Lower leg skin (tissue), 4 donors: Measurements from ENCODE around the gene FBXO7. TPM values are rescaled to one million over a fixed set of nuclear protein-coding genes. Genes with fewer than 3 reads are reported as not detected.
A peak's percentile ranks its signal among the peaks of the same experiment; 100 is the strongest.

Source experiments
- DNase-seq, 2 donors: peaks; one replicate each; pipeline ENCODE4 v3.0.0-alpha.2; 2019; ENCODE audit warnings: low spot score in 2 of 2
- H3K4me3 ChIP-seq: fragments of 200-600 bp; sonication (generic); 2 replicates; pipeline ENCODE4 v1.5.1; 2017; ENCODE audit warnings: mild to moderate bottlenecking, low read depth; ENCODE audit not compliant: poor library complexity, severe bottlenecking
- POLR2A ChIP-seq, 2 donors: fragments of 450-650 bp; IDR thresholded peaks; one replicate each; pipeline ENCODE4 v1.6.1; 2016 to 2017; ENCODE audit warnings: antibody characterized with exemption in 2 of 2, mild to moderate bottlenecking in 1 of 2, moderate library complexity in 1 of 2
- WGBS, 2 donors: methylation state at CpG; one replicate each; pipeline ENCODE4 v1.1.5; 2018; 5-methylcytosine and 5-hydroxymethylcytosine counted together
- intact Hi-C: fragments of 100-400 bp; cut with DNase I; formaldehyde crosslinking; loops from one replicate; pipeline ENCODE4 v1.15.0; 2023; ENCODE audit warnings: low total_unique reads
- total RNA-seq, 4 donors: library from RNA; depleted of rRNA; stranded (reverse); fragments of >200 nt; gene quantifications; one replicate each; pipeline ENCODE4 v1.1.0, GENCODE V29; 2016
- TF ChIP-seq, protein P1 (sequence below), 3 donors: fragments of 450-650 bp; IDR thresholded peaks; one replicate each; pipeline ENCODE4 v1.5.1; 2016; ENCODE audit warnings: antibody characterized with exemption in 3 of 3, mild to moderate bottlenecking in 3 of 3, moderate library complexity in 2 of 3

Gene FBXO7
- total RNA-seq, 4 donors from 2014 or later, result 61.6 to 89.4 (median 80.6) TPM

- intact Hi-C loops, result loop anchor here (5.0 kb wide), 1 partner anchor 474 kb away; no protein-coding TSS in a partner anchor
- no peak for DNase-seq
- 87 to 90% methylated on average over 9 of the region's 9 CpGs for WGBS, 2 donors
- no peak for TF ChIP-seq POLR2A (IDR thresholded peaks at IDR 0.05)
- TF ChIP-seq, protein P1, sequence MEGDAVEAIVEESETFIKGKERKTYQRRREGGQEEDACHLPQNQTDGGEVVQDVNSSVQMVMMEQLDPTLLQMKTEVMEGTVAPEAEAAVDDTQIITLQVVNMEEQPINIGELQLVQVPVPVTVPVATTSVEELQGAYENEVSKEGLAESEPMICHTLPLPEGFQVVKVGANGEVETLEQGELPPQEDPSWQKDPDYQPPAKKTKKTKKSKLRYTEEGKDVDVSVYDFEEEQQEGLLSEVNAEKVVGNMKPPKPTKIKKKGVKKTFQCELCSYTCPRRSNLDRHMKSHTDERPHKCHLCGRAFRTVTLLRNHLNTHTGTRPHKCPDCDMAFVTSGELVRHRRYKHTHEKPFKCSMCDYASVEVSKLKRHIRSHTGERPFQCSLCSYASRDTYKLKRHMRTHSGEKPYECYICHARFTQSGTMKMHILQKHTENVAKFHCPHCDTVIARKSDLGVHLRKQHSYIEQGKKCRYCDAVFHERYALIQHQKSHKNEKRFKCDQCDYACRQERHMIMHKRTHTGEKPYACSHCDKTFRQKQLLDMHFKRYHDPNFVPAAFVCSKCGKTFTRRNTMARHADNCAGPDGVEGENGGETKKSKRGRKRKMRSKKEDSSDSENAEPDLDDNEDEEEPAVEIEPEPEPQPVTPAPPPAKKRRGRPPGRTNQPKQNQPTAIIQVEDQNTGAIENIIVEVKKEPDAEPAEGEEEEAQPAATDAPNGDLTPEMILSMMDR (IDR thresholded peaks at IDR 0.05), result no peak
- H3K4me3 ChIP-seq, result no peak overlapping the region
Observed at GRCh38 chr22:32528316-32528715, 53.7 kb downstream of the FBXO7 start.

DNA sequence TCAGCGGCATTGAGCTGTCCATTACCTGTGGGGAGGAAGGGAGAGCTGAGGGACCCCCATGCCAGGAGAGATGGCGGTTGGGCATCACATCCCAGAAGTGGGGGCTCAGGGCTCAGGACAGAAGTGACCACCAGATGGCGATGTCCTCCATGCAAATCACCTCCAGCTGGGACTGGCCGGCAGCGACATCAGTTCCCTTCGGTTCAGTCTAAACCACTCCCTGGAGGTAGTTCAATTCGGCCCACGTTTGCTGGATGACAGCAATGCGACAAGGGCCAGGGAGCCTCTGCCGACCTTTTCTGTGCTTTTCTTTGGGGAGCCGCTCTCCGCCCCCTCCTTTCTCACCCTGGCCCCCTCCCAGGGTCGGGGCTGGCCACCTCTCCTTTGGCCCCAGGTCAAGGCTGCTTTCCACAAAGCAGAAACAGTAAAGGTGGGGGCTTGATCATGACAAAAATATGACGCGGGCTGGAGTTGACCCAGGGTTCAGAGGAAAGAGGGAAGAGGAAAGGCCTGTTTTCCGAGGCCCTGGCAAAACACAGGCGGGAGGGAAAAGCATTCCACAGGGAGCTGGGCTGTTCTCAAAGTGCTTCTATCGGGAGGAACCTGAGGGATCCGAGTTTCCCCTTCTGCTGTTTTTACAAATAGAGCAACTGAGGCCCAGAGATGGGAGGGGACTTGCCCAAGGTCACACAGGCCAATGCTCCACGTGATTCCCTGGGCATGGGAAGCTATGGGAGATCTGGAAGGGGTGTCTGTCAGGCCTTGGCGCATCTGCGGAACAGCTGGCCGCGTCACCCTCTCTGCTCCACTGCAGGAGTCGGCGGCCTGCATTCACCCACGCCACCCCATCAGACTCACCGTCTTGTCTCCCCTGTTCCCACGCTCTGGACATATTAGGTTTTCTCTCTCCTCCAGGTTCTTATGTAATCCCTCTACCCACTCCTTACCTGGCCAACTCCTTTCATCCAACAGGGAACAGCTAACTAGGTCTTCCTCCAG, 54.7 kb downstream of the FBXO7 start:
- TF ChIP-seq, protein P1 (IDR thresholded peaks at IDR 0.05), result peak in 1 of 3 donors; percentile 82
- no peak for TF ChIP-seq POLR2A (IDR thresholded peaks at IDR 0.05)
- DNase-seq, result peak; percentile 91 to 97
- 35 to 39% methylated on average over 29 of the region's 29 CpGs for WGBS, 2 donors
- no peak overlapping the region for H3K4me3 ChIP-seq
- intact Hi-C loops, result loop anchor here (5.0 kb wide), 1 partner anchor 473 kb away; no protein-coding TSS in a partner anchor

GRCh38 chr22:32531228-32531627, 56.6 kb downstream of the FBXO7 start:
- WGBS, 2 donors, result 54 to 55% methylated on average over 7 of the region's 7 CpGs
- intact Hi-C loops, result loop anchor here (5.0 kb wide), 1 partner anchor 271 kb away; the partner anchor contains the start of gene TIMP3
- DNase-seq, result no peak

DNA sequence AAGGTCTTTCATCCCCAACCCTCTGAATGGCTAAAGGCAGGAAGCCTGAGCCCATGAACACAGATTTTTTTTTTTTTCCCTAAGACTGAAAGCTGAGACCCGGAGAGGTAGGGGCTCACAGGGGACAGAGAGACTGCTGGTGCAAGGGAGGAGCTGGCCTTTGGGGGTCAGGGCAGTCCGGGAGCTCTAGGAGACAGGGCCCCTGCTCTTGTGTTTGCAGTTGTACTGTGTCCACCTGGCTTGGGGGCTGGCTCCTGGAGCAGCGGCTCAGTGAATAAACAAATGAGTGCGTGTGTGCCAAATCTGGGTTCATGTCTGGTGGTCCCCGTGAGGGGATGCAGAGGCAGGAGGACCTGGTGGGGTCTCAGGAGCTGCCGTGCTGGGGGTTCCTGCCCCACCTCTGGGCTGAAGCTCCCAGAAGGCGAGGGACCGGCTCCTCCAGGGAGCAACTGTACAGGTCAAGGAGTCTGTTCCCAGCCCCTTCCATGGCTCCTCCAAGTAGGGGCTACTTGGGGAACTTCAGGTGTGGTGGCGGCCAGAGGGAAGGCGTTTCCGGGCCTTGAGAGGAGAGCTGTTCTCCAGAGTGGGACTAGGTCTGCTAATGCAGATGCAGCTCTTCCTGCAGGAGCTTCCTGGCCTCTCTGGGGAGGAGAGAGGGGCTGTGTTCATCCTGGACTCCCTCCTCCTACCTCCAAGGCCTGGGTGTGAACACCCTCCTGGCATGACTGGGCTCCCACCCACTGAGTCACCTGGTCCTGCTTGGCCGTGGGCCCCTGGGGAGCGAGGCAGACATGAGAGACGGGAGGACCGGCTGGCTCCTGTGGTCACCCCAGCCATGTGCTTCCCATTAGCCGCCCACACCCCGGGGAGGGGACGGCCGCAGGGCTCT, 57.6 kb downstream of the FBXO7 start:
- intact Hi-C loops, result loop anchor here (5.0 kb wide), 1 partner anchor 270 kb away; the partner anchor contains the start of gene TIMP3
- no peak overlapping the region for H3K4me3 ChIP-seq
- peak; percentile 87 to 98 for DNase-seq
- 46 to 49% methylated on average over 19 of the region's 19 CpGs for WGBS, 2 donors
- TF ChIP-seq, protein P1 (IDR thresholded peaks at IDR 0.05), result no peak
- no peak for TF ChIP-seq POLR2A (IDR thresholded peaks at IDR 0.05)

More at GRCh38 chr22:32531228-32531627, 56.6 kb downstream of the FBXO7 start:
- TF ChIP-seq, protein P1 (IDR thresholded peaks at IDR 0.05), result no peak
- no peak for TF ChIP-seq POLR2A (IDR thresholded peaks at IDR 0.05)
- H3K4me3 ChIP-seq, result no peak overlapping the region

GRCh38 chr22:32532820-32533128, 58.2 kb downstream of the FBXO7 start:
- intact Hi-C loops, result loop anchor here (5.0 kb wide), 1 partner anchor 270 kb away; the partner anchor contains the start of gene TIMP3
- TF ChIP-seq POLR2A (IDR thresholded peaks at IDR 0.05), result no peak
- TF ChIP-seq, protein P1 (IDR thresholded peaks at IDR 0.05), result no peak
- 50 to 54% methylated on average over 10 of the region's 10 CpGs for WGBS, 2 donors
- no peak overlapping the region for H3K4me3 ChIP-seq
- no peak for DNase-seq
